ENCODE measurements around the gene TNS3.

DNA sequence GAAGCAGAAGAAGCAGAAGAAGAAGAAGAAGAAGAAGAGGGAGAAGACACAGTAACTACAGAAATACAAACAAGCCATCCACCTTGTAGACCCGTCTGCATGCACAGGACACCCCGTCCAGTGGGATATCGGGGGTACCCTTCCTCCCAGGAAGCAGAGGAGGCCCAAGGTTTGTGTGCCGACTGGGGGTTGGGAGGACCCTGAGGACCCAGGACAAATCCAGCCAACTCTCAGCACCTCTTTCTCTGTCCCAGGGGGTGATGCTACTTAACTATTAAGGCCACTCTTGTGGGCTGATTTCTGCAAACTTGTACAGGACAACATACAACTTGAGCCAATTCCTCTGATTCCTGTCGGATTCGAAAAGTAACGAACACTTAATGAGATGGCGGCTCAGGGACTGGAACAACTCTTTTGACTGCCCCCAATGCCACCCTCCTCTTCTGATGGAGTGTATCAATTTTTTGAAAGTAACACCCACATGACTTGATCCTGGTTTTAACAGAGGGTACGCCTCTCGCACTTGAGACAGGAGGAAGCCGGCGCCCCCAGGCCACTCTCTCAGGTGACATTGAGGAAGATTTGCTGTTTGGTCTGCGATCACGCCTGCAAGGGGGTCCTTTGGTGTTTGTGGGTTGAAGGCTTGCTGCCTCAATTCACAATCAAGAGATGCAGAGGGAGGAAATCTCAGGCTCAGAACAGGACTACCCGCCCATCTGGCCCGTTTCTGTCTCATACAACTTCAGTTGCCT is 192.6 kb downstream of the TNS3 start:
- no peak for TF ChIP-seq EZH2 (IDR thresholded peaks at IDR 0.05)
- TF ChIP-seq POLR2AphosphoS5 (IDR thresholded peaks at IDR 0.05; ENCODE audit: borderline replicate concordance, low read depth, low read length) = no peak
- TF ChIP-seq FOXP2 (optimal IDR thresholded peaks at IDR 0.05; ENCODE audit: control extremely low read depth, extremely low read length, insufficient read depth) = no peak
